B cell (primary cell): ENCODE data around the gene OR4N2.
"Not testable (repeated sequence)": the region's sequence is repeated elsewhere in the genome, so short reads cannot be mapped to it uniquely, and the experiment has no call there.

ENCODE experiments used
- CTCF ChIP-seq: fragments of 200-600 bp; IDR thresholded peaks from one replicate; pipeline ENCODE4 v1.8.0; 2022; ENCODE audit warnings: antibody characterized with exemption, mild to moderate bottlenecking
- EZH2 ChIP-seq: IDR thresholded peaks from 2 replicates; pipeline ENCODE4 v1.6.1; 2012; ENCODE audit warnings: borderline replicate concordance, low read depth, mild to moderate bottlenecking, moderate library complexity, low read length; ENCODE audit not compliant: insufficient read depth, poor library complexity, severe bottlenecking

GRCh38 chr14:19773204-19773603 lies 30.4 kb upstream of the OR4N2 start, which contains the start of gene OR4M1:
- TF ChIP-seq CTCF, EZH2: not testable (repeated sequence)
